Osteoblast (primary cell): Measurements from ENCODE around the gene HS1BP3. TPM values are rescaled to one million over a fixed set of nuclear protein-coding genes. Genes with fewer than 3 reads are reported as not detected.

Experiments used
- DNase-seq: peaks from one replicate; pipeline ENCODE4 v3.0.0; 2011; ENCODE audit warnings: low spot score, mixed read lengths; ENCODE audit not compliant: insufficient read length; ENCODE audit errors: missing footprints
- H2AFZ ChIP-seq: 2 replicates; pipeline ENCODE4 v1.6.0; 2011; ENCODE audit warnings: mild to moderate bottlenecking, low read length
- H3K27ac ChIP-seq: 2 replicates; pipeline ENCODE4 v1.5.1; 2011; ENCODE audit warnings: mild to moderate bottlenecking, low read depth, low read length, moderate library complexity
- H3K27me3 ChIP-seq: 2 replicates; pipeline ENCODE4 v1.6.0; 2012; ENCODE audit warnings: mild to moderate bottlenecking, control low read depth, inconsistent platforms, low read length, moderate library complexity; ENCODE audit not compliant: insufficient read depth
- H3K36me3 ChIP-seq: 2 replicates; pipeline ENCODE4 v1.5.1; 2011; ENCODE audit warnings: mild to moderate bottlenecking, low read length, control low read depth, moderate library complexity; ENCODE audit not compliant: insufficient read depth
- H3K4me1 ChIP-seq: 2 replicates; pipeline ENCODE4 v1.5.1; 2011; ENCODE audit warnings: mild to moderate bottlenecking, low read length, control low read depth, moderate library complexity; ENCODE audit not compliant: insufficient read depth
- H3K4me2 ChIP-seq: 2 replicates; pipeline ENCODE4 v1.6.0; 2011; ENCODE audit warnings: mild to moderate bottlenecking, low read length; ENCODE audit not compliant: insufficient read depth
- H3K4me3 ChIP-seq: fragments of 200-600 bp; sonication (generic); 3 replicates; pipeline ENCODE4 v1.5.1; 2012; ENCODE audit warnings: mild to moderate bottlenecking, low read length, inconsistent platforms; ENCODE audit not compliant: insufficient read depth
- H3K79me2 ChIP-seq: 2 replicates; pipeline ENCODE4 v1.6.0; 2012; ENCODE audit warnings: mild to moderate bottlenecking, low read length, control low read depth, inconsistent platforms; ENCODE audit not compliant: insufficient read depth
- H3K9me3 ChIP-seq: 2 replicates; pipeline ENCODE4 v1.5.1; 2011; ENCODE audit warnings: low read depth, low read length, control low read depth
- H4K20me1 ChIP-seq: 2 replicates; pipeline ENCODE4 v1.6.0; 2012; ENCODE audit warnings: mild to moderate bottlenecking, low read length, control low read depth; ENCODE audit not compliant: insufficient read depth
- total RNA-seq: library from RNA; depleted of rRNA; stranded (reverse); fragments of >200 nt; gene quantifications from 2 replicates; pipeline ENCODE4 v1.2.3, GENCODE V29; 2012
- TF ChIP-seq, protein P1 (sequence below): IDR thresholded peaks from 2 replicates; pipeline ENCODE4 v1.5.1; 2011; ENCODE audit warnings: mild to moderate bottlenecking, low read depth, low read length, moderate library complexity; ENCODE audit errors: extremely low read depth

HS1BP3 gene
- total RNA-seq, 1 donor, result 47.8 TPM

DNA sequence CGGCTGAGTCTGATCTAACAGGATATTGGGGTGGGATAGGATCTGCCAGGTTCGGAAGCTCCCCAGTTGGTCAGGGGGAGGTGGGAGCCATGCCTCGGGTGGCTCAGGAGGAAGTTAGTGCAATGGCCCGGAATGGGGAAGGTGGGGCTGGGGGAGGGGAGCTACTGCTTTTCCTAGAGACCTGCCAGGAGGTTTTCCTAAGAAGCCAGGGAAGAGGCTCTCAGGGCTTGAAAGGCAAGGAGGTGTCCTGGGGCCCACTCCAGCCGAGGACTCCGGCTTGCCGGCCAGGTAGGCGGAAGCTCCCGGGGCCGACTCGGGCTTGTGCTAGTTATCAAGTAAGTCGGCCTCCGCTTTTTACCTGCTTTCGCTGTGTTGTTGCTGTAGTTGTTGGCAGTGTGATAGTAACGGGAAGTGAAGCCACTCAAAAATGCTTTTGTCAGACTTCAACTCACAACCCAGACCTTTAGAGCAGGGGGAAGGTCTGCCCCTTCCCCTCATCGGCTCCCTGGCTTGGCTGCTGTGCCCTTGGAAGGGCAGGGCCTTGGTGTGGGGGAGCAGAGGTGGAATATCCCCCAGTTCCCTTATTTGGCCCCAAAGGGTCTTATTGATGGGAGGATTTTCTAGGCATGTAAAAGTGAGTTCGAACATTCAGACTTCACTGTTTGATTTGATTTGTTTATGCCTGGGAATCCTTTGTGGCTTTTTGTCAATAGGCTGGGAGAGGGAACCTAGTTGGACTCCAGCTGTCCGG, 21.5 kb upstream of the HS1BP3 start:
- DNase-seq, result peak; percentile 76
- Histone ChIP-seq H3K4me3 (no peak overlapping the region), H3K4me1 (peaks cover 11% of the 10 kb centered on the region), H3K79me2 (no peaks in the 10 kb centered on the region), H3K36me3 (no peaks in the 10 kb centered on the region), H3K9me3 (no peaks in the 10 kb centered on the region), H2AFZ (no peak overlapping the region), H3K27ac (no peak overlapping the region), H3K4me2 (no peak overlapping the region), H4K20me1 (no peaks in the 10 kb centered on the region), H3K27me3 (peaks cover 66% of the 10 kb centered on the region)
- TF ChIP-seq, protein P1, sequence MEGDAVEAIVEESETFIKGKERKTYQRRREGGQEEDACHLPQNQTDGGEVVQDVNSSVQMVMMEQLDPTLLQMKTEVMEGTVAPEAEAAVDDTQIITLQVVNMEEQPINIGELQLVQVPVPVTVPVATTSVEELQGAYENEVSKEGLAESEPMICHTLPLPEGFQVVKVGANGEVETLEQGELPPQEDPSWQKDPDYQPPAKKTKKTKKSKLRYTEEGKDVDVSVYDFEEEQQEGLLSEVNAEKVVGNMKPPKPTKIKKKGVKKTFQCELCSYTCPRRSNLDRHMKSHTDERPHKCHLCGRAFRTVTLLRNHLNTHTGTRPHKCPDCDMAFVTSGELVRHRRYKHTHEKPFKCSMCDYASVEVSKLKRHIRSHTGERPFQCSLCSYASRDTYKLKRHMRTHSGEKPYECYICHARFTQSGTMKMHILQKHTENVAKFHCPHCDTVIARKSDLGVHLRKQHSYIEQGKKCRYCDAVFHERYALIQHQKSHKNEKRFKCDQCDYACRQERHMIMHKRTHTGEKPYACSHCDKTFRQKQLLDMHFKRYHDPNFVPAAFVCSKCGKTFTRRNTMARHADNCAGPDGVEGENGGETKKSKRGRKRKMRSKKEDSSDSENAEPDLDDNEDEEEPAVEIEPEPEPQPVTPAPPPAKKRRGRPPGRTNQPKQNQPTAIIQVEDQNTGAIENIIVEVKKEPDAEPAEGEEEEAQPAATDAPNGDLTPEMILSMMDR, result no peak

DNA sequence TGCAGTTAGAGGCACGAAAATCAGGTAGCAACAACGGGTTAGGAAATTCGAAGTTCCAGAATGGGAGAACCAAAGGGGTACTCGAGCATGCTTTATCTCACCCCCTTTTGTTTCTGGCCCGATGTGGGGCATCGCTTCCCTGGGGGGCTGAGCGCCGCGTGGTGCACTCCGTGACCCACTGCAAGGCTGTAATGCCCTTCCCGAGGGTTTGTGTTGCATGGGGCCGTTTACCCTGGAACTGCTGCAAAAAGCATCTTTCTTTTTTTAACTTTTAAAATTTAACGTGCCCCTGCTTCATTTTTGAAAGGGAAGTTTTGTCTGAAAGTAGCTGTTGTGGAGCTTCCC, 20.8 kb upstream of the HS1BP3 start:
- H3K4me3 ChIP-seq, result no peak overlapping the region
- TF ChIP-seq, protein P1, result no peak
- H3K9me3 ChIP-seq, result no peaks in the 10 kb centered on the region
- H3K27me3 ChIP-seq, result peaks cover 68% of the 10 kb centered on the region
- no peak overlapping the region for H2AFZ ChIP-seq
- peak; percentile 62 for DNase-seq
- no peaks in the 10 kb centered on the region for H3K36me3 ChIP-seq
- no peaks in the 10 kb centered on the region for H3K79me2 ChIP-seq
- no peak overlapping the region for H3K27ac ChIP-seq
- peaks cover 11% of the 10 kb centered on the region for H3K4me1 ChIP-seq
- H3K4me2 ChIP-seq, result no peak overlapping the region
- H4K20me1 ChIP-seq, result no peaks in the 10 kb centered on the region

DNA sequence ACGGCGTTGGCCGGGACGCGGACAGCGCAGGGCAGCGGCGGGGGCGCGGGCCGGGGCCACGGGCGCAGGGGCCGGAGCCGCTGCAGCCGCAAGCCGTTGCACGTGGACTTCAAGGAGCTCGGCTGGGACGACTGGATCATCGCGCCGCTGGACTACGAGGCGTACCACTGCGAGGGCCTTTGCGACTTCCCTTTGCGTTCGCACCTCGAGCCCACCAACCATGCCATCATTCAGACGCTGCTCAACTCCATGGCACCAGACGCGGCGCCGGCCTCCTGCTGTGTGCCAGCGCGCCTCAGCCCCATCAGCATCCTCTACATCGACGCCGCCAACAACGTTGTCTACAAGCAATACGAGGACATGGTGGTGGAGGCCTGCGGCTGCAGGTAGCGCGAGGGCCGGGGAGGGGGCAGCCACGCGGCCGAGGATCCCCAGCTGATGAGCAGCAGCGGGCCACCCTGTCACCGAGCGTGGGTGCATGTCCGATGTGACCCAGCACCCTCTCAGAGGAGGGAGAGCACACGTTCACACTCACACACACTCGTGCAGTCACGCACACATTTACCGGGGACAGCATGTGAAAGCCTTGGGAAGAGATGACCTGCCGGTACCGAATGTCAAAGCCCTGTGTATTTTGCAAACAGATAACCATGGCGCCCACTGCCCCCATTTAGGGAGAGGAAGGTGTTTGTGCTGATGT, 20.3 kb upstream of the HS1BP3 start:
- Histone ChIP-seq H2AFZ (no peak overlapping the region), H3K27ac (no peak overlapping the region), H3K36me3 (no peaks in the 10 kb centered on the region), H3K27me3 (peaks cover 74% of the 10 kb centered on the region), H3K79me2 (no peaks in the 10 kb centered on the region), H3K4me3 (no peak overlapping the region), H3K9me3 (no peaks in the 10 kb centered on the region), H3K4me2 (no peak overlapping the region), H3K4me1 (peaks cover 11% of the 10 kb centered on the region), H4K20me1 (no peaks in the 10 kb centered on the region)
- peak; percentile 75 for DNase-seq
- TF ChIP-seq, protein P1, result no peak

DNA sequence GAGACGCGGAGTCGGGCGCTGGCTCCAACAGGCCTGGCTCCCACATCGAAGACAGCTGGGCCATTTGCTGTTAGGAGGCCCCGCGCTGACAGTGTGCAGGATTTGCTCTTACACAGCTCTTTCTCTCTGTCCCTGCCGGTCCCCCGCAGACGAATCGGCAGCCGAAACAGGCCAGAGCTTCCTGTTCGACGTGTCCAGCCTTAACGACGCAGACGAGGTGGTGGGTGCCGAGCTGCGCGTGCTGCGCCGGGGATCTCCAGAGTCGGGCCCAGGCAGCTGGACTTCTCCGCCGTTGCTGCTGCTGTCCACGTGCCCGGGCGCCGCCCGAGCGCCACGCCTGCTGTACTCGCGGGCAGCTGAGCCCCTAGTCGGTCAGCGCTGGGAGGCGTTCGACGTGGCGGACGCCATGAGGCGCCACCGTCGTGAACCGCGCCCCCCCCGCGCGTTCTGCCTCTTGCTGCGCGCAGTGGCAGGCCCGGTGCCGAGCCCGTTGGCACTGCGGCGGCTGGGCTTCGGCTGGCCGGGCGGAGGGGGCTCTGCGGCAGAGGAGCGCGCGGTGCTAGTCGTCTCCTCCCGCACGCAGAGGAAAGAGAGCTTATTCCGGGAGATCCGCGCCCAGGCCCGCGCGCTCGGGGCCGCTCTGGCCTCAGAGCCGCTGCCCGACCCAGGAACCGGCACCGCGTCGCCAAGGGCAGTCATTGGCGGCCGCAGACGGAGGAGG, 19.6 kb upstream of the HS1BP3 start:
- Histone ChIP-seq H4K20me1 (no peaks in the 10 kb centered on the region), H3K9me3 (no peaks in the 10 kb centered on the region), H3K4me3 (no peak overlapping the region), H3K27ac (no peak overlapping the region), H3K79me2 (no peaks in the 10 kb centered on the region), H3K4me2 (no peak overlapping the region), H3K4me1 (peaks cover 9% of the 10 kb centered on the region), H3K36me3 (no peaks in the 10 kb centered on the region), H2AFZ (no peak overlapping the region), H3K27me3 (peaks cover 81% of the 10 kb centered on the region)
- peak; percentile 71 for DNase-seq
- TF ChIP-seq, protein P1, result no peak
